Articular chondrocyte of knee joint (primary cell): ENCODE data around the gene ZFYVE9. TPM values are rescaled to one million over a fixed set of nuclear protein-coding genes. Genes with fewer than 3 reads are reported as not detected.

Experiments used
- total RNA-seq: library from RNA; depleted of rRNA; stranded (reverse); fragments of >200 nt; gene quantifications from 2 replicates; pipeline ENCODE4 v1.2.3, GENCODE V29; 2012

Gene ZFYVE9, protein sequence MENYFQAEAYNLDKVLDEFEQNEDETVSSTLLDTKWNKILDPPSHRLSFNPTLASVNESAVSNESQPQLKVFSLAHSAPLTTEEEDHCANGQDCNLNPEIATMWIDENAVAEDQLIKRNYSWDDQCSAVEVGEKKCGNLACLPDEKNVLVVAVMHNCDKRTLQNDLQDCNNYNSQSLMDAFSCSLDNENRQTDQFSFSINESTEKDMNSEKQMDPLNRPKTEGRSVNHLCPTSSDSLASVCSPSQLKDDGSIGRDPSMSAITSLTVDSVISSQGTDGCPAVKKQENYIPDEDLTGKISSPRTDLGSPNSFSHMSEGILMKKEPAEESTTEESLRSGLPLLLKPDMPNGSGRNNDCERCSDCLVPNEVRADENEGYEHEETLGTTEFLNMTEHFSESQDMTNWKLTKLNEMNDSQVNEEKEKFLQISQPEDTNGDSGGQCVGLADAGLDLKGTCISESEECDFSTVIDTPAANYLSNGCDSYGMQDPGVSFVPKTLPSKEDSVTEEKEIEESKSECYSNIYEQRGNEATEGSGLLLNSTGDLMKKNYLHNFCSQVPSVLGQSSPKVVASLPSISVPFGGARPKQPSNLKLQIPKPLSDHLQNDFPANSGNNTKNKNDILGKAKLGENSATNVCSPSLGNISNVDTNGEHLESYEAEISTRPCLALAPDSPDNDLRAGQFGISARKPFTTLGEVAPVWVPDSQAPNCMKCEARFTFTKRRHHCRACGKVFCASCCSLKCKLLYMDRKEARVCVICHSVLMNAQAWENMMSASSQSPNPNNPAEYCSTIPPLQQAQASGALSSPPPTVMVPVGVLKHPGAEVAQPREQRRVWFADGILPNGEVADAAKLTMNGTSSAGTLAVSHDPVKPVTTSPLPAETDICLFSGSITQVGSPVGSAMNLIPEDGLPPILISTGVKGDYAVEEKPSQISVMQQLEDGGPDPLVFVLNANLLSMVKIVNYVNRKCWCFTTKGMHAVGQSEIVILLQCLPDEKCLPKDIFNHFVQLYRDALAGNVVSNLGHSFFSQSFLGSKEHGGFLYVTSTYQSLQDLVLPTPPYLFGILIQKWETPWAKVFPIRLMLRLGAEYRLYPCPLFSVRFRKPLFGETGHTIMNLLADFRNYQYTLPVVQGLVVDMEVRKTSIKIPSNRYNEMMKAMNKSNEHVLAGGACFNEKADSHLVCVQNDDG (N-terminal part only)
- total RNA-seq, result 35.9 and 48.6 TPM in 2 replicates

DNA sequence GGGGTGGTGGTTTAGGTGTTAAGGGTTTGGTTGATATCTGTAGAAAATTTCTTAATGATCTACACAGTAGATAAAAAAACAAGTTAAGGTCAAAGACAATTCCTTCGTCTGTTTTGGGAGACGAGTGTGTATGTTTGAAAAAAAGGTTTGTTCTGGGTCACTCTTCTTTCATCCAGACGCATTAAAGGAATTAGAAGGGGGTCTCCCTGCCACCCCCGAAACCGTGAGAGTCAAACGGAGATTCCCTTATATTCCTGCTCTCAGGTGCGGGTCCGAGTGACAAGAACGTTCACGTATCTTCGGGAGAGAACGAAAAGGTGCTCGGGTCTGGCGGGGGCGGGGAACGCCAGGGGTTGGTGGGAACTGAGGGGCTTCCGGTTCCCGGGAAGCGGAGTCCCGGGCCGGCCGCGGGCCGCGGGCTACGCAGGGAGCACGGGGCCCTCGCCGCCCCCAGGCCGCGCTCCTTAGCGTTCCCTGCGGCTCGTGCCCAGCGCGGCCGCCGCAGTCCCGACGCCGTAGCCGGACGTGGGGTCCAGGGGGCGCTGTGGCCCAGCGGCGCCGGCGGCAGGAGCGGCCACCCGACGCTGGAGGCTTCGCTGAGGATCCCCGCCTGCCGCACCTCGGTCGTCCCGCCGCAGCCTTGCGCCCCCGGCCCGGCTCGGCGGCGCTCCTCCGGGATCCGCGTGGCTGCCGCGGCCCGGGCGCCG is at the start of gene ZFYVE9:
ZFYVE9 (plus strand) TSS at position 577 of the 707 bp plus-strand sequence. CDS start 91,118 bp downstream, outside the sequence.

DNA sequence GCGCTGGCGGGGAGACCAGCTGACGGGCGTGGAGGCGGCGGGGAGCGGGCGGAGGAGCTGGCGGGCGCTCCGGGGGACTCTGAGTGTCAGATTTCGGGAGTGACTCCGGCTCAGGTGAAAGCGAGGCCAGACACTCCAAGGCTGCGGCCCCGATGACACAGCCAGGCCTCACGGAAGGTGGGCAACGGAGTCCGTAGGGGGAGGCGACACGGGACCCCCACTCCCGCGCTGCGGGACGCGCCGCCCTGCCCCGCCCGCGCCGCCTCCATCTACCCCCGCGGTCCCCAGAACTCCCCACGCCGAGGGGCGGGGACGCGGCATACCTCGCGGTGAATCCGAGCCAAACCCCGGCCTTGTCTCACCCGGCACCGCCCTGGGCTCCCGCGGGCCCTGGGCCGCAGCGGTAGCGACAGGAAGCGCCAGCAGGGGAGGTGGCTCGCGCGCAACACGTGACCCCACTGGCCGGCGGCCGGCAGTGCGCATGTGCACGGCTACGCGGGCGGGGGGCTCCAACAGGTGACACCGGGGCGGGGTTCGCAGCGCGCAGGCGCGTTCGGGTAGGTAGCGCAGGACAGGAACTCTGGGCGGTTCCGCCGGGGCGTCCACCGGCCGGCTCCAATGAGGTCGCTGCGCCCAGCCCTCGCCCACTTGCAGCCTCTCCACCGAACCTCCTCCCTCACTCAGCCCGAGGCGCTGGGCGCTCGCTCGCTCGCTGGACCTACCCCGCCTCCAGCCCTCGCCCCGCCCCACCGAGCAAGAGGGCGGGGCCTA is 224.0 kb downstream of the ZFYVE9 start, which contains the start of gene CC2D1B:
CC2D1B (minus strand) TSS at position 460 of the 771 bp plus-strand sequence. CDS start 1,585 bp downstream, outside the sequence.

Other genes with a start within 250 kb of the ZFYVE9 start
- 7.2 and 7.9 TPM in 2 replicates for gene RAB3B, start 151.4 kb upstream of the ZFYVE9 start, total RNA-seq
- 12.5 and 14.2 TPM in 2 replicates for gene KTI12, start 108.3 kb upstream of the ZFYVE9 start, total RNA-seq
- gene TXNDC12, start 86.9 kb upstream of the ZFYVE9 start, total RNA-seq, result 47.0 and 49.3 TPM in 2 replicates
- 75.6 and 81.3 TPM in 2 replicates for gene BTF3L4, start 85.8 kb upstream of the ZFYVE9 start, total RNA-seq
- gene CC2D1B, start 224.1 kb downstream of the ZFYVE9 start, total RNA-seq, result 28.1 and 29.5 TPM in 2 replicates